T-helper 2 cell treated with Interferon-gamma antibody and Interleukin-4, amounts not matched to agents 100 ng/mL and 5 ng/mL, for 36 hours (primary cell): ENCODE measurements around the gene ERG. TPM values are rescaled to one million over a fixed set of nuclear protein-coding genes. Genes with fewer than 3 reads are reported as not detected.

Source experiments
- intact Hi-C: fragments of 100-400 bp; cut with micrococcal nuclease; formaldehyde crosslinking; loops from one replicate; pipeline ENCODE4 v1.15.1; 2023
- total RNA-seq: library from RNA; stranded (reverse); gene quantifications from 2 replicates; pipeline ENCODE4 v1.2.3, GENCODE V29; 2022

Gene ERG
- total RNA-seq, 1 donor from 2014 or later: 0.05 TPM

DNA sequence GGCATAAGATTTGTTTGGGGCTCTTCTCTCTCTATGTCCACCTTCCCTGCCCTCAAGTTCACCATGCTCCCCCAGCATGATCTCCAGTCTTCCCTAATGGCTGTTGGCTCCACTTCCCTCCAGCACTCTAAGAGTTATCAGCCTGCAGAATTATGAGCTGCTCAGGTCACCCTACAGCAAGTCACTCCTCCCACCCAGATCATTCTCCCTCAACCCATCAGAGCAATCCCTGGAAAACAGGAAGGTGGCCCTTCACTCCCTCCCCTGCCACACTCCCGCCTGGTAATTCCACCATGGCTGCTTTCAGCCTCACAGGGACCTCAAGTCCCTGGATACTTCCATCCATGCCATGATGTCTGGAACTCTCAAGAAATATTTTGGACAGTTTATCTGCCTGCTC, 137.0 kb downstream of the ERG start:
- intact Hi-C loops: no loop called here

DNA sequence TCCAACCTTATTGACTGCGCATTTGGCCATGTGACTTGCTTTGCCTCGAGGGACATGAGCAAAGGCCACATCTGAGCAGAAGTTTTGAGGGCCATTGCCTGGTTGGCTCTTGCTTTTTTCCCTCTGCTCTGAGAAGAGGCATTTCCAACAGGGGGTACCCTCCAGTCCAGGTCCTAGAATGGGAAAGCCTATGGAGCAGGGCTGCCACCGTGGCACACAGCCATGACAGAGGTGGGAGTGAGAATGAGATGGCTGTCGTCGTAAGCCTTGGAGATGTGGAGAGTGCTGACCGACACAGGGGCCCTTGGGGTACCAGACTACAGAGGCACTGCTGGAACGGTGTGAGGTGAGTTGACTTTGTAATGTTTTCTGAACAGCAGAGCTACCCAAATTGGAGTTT, 138.4 kb downstream of the ERG start:
- intact Hi-C loops: loop anchor here (10.0 kb wide), 1 partner anchor 645 kb away; no protein-coding TSS in a partner anchor

DNA sequence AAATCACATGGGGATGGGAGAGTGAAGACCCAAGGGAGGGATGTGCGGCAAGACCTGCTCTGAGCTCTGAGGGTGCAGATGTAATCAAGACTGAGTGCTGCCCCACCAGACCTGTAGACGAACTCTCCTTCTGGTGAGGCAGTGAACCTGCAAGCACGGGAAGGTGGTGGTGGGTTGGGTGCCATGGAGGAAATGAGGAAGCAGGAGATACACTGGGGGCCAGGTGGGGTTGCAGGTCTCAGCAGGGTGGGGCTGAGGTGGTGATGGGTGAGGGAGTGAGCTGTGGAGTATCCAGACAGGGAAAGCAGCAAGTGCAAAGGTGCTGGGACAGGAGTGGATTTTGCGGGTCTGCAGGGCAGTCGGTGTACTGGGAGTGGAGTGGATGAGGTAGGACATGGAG, 139.2 kb downstream of the ERG start:
- intact Hi-C loops: loop anchor here (10.0 kb wide), 1 partner anchor 644 kb away; no protein-coding TSS in a partner anchor

DNA sequence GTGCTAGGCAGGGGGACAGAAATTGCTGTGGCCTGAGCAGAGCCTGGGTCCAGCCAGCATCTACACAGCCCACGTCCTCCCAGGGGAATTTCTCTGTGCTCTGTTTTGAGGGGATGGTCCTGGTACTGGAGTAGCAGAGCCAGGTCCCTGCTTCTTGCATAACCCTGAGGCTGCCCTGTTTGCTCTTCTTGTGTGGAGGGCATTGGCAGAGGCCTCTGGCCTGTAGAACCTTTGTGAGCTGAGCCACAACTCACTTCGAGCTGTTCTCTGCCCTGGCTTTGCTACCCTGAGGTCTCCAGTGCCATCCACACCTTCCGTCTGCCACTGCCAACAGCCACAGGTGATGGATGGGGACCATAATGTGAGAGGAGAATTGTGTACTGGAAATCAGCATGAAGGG, 139.6 kb downstream of the ERG start:
- intact Hi-C loops: loop anchor here (10.0 kb wide), 1 partner anchor 644 kb away; no protein-coding TSS in a partner anchor

DNA sequence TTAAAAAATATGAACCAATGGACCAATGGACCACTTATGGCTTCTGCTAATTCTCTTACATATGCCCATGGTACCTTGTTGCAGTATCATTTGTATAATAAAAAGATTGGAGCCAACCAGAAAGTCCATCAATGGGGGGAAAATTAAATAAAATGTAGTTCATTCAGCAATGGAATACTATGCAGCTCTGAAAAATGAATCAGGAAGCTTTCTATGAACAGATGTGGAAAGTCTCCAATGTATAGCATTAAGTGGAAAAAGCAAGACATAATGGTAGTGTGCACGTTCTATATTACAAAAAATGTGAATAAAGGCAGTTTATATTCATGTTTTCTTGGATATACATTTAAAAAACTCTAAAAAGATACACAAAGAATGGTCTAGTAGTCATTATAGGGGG, 140.2 kb downstream of the ERG start:
- intact Hi-C loops: loop anchor here (10.0 kb wide), 1 partner anchor 643 kb away; no protein-coding TSS in a partner anchor

DNA sequence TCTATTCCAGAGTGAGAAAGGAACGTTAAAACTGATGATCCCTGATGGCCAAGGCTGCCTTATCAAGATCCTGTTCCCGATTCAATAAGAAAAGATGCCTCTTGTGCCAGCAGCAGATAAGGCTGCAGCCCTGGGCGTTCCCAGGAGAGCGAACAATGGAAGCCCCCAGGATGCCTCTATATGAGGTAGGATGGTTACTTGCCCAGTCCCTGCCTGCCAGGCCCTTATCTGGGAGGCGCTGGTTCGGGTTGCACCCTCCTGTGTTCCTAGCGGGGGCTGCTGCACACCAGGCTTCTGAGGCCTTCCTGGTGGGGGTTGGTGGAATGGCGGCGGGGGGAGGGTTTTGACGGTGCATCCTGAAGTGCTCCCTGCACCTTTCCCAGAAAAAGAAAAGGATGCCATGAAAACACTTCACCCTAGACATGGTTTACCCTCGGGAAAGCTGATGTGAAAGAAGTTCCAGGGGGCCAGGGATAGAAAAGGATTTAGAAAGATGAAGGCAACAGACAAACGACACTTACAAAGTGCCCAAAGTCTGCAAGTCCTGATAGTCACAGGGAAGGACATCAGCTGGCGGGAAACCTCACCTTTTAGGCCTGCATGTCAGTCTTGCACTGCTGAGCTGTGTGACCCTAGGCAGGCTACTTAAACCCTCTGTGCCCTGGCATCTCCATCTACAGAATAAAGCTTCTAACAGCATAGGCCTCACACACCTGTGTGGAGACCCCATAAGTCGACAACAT, 141.2 kb downstream of the ERG start:
- intact Hi-C loops: loop anchor here (1.0 to 10.0 kb wide), 3 partner anchors 138 to 642 kb away; no protein-coding TSS in a partner anchor

DNA sequence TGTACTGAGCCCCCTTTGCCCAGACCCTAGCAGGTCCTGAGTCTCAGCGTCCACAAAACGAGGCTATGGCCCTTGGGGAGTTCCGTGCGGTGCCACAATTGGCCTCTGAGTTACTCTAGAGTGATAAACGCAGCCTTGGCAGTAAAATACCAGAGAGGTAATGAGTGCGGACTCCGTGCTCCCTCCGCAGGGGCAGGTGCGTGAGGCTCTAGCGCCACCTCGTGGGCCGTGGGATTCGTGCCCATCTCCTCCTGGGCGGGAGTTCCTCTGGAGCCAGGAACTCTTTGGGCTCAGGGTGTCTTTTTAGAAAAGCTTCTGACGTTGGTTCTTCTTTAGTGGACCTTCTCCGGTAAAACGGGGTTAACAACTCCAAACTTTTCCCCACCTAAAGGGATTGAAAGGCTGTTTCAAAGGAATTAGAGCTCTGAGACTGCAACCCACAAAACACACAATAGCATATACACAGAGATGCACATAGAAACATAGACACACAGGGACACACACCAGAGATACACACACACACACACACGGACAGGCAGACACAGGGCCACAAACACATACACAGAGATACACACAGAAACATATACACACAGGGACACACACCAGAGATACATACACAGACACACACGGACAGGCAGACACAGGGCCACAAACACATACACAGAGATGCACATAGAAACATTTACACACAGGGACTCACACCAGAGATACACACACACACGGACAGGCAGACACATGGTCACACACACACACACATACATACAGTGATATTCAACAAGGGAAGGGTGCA, 142.1 kb downstream of the ERG start:
- intact Hi-C loops: loop anchor here (1.0 to 10.0 kb wide), 3 partner anchors 137 to 641 kb away; no protein-coding TSS in a partner anchor

DNA sequence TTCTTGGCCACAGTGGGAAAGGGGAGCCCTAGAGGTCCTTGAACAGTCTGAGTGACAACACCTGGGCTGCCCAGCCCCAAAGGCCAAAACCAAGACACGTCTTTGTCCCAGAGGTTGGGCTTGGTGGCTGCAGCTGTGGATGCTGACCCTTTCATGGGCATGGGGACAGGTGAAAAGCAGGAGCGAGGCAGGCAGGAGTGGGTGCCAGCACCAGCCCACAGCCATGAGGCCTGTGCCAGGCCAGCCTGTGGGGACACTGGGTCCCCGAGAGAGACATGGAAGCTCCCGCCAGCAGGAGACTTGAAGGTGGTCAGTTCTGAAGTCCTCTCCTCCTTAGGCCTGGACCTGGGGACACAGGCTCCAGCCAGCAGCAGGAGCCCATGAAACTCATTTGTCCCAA, 142.9 kb downstream of the ERG start:
- intact Hi-C loops: loop anchor here (10.0 kb wide), 1 partner anchor 641 kb away; no protein-coding TSS in a partner anchor

DNA sequence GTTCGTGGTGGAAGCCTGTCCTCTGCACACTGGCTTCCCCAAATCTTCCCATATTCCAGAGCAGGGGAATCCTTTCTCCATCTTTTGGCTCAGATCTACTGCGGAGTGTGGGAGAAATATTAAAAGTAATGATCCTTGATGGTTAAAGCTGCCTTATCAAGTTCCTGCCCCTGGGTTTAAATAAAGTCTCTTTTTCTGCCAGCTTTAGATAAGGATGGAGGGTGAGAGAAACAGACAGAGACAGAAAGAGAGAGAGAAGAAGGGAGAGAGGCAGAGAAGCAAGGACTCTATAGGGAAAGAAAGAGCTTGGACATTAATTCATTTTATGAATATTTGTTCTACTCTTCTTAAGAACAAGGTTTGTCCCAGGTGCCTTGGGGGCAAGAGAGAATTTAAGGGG, 143.5 kb downstream of the ERG start:
- intact Hi-C loops: loop anchor here (10.0 kb wide), 1 partner anchor 640 kb away; no protein-coding TSS in a partner anchor

DNA sequence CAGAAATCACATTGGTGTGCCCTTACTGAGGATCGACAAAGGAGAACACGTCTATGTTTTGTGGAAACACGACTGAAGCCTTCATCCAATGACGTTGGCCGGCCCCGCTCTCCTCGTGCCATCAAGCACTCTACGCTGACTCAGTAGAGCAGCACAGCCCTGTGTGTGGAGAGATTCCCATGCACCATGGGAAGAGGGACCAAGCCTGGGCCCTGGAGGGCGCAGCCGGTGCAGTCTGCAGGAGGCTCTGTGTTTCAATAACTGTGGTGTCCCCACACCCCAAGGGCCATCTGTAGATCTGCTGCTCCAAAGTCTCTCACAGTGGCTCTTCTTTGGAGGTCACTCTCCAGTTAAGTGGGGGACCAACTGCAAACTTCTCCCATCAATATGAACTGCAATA, 144.0 kb downstream of the ERG start:
- intact Hi-C loops: loop anchor here (10.0 kb wide), 1 partner anchor 639 kb away; no protein-coding TSS in a partner anchor

DNA sequence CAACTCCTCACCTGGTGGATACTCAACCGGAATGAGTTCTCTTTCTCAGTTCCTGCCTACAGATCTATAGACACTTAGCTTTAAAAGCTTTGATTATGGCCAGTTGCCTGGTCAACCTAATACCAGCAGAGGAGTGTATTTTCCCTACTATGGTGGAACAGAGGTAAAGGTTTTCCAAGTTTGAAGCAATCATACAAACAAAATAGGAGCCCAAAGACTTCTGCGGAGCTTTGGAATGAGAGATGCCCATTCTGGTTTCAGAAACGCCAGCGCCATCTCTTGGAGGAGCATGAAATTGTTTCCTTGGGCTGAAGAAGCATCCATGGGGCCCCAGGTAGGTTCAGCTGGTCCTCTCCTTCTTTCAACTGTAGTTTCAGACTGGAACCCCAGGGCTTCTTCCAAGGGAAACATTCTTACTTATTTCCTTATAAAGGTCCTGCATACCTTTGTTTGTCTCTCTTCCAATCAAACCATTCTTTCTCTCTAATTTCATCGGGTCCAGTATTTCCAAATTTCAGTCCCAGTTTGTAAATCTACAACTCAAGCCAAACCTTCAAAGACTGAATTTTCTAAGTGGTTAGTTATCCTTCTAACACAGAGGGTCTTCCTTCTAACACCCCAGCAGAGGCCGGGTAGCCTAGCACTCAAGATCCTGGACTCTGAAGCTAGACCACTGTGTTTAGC, 145.6 kb downstream of the ERG start:
- intact Hi-C loops: loop anchor here (1.0 to 10.0 kb wide), 2 partner anchors 133 to 638 kb away; no protein-coding TSS in a partner anchor

DNA sequence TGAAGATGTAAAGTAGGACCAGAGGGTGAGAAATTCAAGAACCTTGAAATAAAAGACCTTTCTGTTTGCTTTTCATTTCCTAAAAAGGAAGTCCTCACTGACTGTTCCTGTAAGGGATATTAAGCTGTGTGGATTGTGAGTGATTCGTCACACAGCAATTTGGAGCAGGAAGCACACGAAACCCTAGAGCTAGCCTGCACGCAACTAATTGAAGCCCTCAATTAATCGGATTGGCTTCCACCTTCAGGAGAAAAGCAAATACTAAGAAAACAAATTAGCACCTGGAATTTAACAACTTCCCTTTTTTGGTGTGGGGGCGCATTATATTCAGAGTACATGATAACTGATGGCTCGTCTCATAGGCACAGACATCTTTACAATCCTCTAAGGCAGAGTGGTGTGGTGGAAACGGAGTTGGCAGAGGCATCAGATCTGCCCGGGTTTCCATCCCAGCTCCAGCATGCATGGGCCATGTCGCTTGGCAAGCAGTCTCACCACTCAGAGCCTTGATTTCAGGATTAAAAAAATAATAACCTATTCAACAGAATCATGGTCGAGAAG, 146.2 kb downstream of the ERG start:
- intact Hi-C loops: loop anchor here (1.0 to 10.0 kb wide), 2 partner anchors 133 to 637 kb away; no protein-coding TSS in a partner anchor

DNA sequence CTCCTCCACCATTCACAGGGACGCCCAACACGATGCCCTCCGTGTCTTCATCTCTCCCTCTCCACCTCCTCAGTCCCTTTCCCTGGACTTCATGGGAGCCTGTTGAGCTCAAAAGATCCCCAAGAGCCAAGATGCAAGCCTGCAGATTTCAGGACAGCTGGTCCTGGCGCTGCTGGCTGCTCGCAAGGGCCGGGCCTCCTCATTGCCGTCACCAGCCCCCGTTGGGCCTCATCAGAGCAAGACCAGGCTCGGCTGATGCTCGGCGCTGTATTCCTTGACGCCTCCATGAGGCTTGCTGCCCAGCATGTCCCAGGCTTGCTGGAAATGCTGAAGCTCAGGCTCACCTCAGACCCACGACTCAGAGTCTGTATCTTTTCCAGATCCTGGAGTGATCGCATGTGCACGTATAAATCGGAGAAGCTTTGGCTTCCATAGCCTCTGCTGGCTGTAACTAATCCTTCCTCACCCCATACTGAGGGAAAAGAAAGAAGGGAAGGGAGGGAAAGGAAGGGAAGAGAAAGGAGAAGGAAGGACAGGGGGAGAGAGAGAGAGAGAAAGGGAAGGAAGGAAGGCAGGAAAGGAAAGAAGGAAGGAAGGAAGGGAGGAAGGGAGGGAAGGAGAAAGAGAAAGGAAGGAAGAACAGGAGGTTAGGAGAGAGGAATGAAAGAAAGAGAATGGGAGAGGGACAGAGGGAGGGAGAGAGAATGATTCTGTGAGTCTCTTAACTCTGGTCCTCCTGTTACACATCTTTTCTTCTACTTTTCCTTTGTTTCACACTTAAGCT, 146.9 kb downstream of the ERG start:
- intact Hi-C loops: loop anchor here (10.0 kb wide), 1 partner anchor 637 kb away; no protein-coding TSS in a partner anchor

DNA sequence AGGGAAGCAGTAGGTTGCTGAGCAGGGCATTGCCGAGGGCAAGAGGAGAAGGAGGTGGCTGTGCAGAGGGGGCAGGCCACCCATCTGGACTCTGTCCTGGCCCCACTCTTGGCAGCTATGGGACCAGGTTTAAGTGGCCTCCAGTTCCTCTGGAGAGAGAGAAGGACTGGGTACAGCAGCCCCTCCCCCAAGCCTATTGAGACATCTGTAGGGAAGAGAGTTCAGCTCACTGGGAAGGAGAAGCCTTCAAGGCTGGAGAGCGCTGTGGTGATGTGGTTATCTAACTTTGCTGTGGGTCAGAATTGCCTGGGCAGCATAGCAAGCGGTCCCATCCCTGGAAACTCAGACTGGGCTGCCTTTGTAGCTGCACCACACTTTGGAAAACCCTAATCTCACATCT, 147.6 kb downstream of the ERG start:
- intact Hi-C loops: loop anchor here (10.0 kb wide), 1 partner anchor 636 kb away; no protein-coding TSS in a partner anchor

DNA sequence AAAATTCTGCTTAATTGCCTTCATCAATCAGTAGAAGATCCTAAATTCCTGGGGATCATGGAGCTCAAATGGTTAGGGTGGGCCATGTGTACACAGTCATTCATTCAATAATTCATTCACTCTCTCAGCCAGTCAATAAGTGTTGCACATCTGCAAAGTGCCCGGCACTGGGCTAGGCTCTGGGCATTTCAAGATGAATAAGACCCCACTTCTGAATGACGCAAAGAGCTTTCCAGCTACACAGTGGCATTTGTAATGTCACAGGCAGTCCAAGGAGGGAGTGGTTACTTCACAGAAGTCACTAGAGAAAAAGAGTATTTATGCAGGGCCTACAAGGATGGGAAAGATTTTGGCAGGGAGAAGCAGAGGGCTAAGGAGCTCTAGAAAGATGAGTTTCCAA, 148.3 kb downstream of the ERG start:
- intact Hi-C loops: loop anchor here (10.0 kb wide), 1 partner anchor 635 kb away; no protein-coding TSS in a partner anchor

DNA sequence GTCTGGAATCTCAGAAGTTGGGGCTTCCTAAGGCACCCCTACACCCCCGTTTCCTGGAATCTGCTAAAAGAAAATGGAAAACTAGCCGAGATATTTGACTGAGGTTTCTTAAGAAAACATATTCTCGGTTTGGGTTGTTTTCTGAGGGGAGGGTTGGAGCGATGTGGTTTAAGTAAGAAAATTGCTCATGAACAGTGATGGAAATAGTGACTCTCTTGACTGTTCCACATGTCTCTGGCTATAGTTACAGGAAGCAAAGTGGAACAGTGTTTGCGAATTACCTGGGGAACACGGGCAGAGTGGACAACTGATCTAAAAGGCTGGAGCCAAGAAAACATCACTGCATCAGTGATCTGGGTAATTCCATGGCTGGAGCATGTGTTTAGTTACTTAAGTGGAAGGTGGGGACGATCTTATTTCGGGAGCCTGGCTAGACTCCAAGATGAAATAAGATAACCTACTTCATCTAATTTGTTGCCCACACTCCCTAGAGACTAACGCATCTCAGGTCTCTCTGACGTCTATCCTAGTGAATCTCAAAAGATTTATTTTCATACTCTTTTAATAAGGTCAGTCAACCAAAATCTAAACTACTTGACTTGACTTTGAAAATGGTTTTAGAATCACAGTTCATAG, 149.0 kb downstream of the ERG start:
- intact Hi-C loops: no loop called here

DNA sequence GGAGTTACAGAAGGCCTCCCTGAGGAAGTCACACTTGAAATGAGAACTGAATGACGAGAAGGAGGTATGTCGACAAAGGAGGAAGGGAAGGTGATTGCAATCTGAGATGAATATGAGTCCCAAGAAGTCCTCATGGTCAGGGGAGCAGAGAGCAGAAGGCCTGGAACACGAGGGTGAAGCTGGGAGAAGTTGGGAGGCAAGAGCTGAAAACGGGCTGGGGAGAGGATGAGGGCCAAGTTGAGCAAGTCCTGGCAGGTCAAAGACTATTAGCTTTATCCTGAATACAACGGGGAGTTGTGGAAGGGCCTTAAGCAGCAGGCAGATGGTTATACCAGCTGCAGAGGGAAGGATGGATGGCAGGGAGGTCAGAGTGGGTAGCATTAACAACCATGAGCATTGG, 152.0 kb downstream of the ERG start:
- intact Hi-C loops: no loop called here

DNA sequence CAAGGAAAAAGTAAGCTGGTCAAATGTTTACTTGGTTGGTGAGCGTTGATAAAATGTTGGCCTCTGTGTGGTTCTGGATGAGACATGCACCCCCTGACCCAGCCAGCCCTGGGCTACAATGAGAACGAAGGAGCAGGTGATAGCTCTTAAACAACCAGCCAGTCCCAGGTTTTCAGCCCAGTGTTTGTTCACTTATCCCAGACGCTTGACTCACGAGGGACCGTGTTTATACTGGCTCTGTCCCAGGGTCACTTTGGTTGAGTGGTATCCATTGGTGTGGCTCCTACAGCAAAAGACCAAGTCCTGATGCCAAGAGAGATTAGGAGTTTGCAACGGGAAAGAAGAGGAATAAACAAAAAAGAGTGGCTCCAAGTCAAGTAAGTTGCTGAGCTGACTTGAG, 154.6 kb downstream of the ERG start:
- intact Hi-C loops: no loop called here

DNA sequence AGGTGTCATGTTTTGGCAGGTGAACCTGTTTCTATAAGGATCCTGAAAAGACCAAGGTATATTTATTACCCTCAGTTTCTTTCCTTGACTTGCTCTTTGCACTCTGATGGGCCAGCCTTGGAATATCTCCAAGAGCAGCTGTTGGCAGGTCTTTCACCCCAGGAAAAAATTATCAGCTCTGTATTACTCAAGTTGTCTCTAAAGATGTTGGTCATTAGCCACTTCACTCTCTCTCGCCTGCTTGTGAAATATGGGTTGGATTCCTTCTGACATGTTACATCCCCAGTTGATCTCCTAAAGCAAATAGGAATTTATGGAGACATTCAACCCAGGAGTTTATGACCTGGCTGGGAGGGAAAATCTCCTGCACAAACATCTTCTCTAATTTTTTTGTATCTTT, 155.5 kb downstream of the ERG start:
- intact Hi-C loops: no loop called here
